Hepatocyte (in vitro differentiated cells): ENCODE data around the gene HAT1. TPM values are rescaled to one million over a fixed set of nuclear protein-coding genes. Genes with fewer than 3 reads are reported as not detected.
"Not testable (repeated sequence)": the region's sequence is repeated elsewhere in the genome, so short reads cannot be mapped to it uniquely, and the experiment has no call there.

Experiments
- DNase-seq: peaks from one replicate; pipeline ENCODE4 v3.0.0-alpha.2; 2016; ENCODE audit warnings: low spot score
- H2AFZ ChIP-seq: fragments of 200-600 bp; sonication (generic); 2 replicates; pipeline ENCODE4 v1.6.0; 2016; ENCODE audit warnings: antibody characterized with exemption, mild to moderate bottlenecking
- H3K27ac ChIP-seq: fragments of 200-600 bp; sonication (generic); 2 replicates; pipeline ENCODE4 v1.5.1; 2016; ENCODE audit warnings: mild to moderate bottlenecking
- H3K27me3 ChIP-seq: fragments of 200-600 bp; sonication (generic); 2 replicates; pipeline ENCODE4 v1.6.1; 2016
- H3K36me3 ChIP-seq: fragments of 200-600 bp; sonication (generic); replicated peaks from 2 replicates; pipeline ENCODE4 v1.5.1; 2016; ENCODE audit warnings: low read depth; ENCODE audit not compliant: insufficient read depth
- H3K4me1 ChIP-seq: fragments of 200-600 bp; sonication (generic); 2 replicates; pipeline ENCODE4 v1.5.1; 2016; ENCODE audit warnings: mild to moderate bottlenecking, moderate library complexity; ENCODE audit not compliant: insufficient read depth
- H3K4me2 ChIP-seq: fragments of 200-600 bp; sonication (generic); 2 replicates; pipeline ENCODE4 v1.6.0; 2016
- H3K4me3 ChIP-seq: fragments of 200-600 bp; sonication (generic); 2 replicates; pipeline ENCODE4 v1.5.1; 2016; ENCODE audit warnings: mild to moderate bottlenecking
- H3K79me2 ChIP-seq: fragments of 200-600 bp; sonication (generic); 2 replicates; pipeline ENCODE4 v1.6.0; 2017; ENCODE audit warnings: mild to moderate bottlenecking
- H3K9me2 ChIP-seq: fragments of 200-600 bp; sonication (generic); replicated peaks from 2 replicates; pipeline ENCODE4 v1.6.0; 2017; ENCODE audit warnings: mild to moderate bottlenecking; ENCODE audit not compliant: insufficient read depth
- H3K9me3 ChIP-seq: fragments of 200-600 bp; sonication (generic); 2 replicates; pipeline ENCODE4 v1.5.1; 2016; ENCODE audit warnings: low read depth, mild to moderate bottlenecking
- H4K20me1 ChIP-seq: fragments of 200-600 bp; sonication (generic); 2 replicates; pipeline ENCODE4 v1.6.0; 2016; ENCODE audit warnings: mild to moderate bottlenecking; ENCODE audit not compliant: insufficient read depth, poor library complexity, severe bottlenecking
- EZH2 ChIP-seq: fragments of 200-600 bp; sonication (generic); IDR thresholded peaks from 2 replicates; pipeline ENCODE4 v1.6.1; 2016; ENCODE audit warnings: antibody characterized with exemption, mild to moderate bottlenecking, borderline replicate concordance
- EZH2phosphoT487 ChIP-seq: fragments of 200-600 bp; sonication (generic); IDR thresholded peaks from one replicate; pipeline ENCODE4 v1.6.1; 2018; ENCODE audit warnings: antibody characterized with exemption, mild to moderate bottlenecking, low read depth, moderate library complexity; ENCODE audit not compliant: unreplicated experiment, severe bottlenecking
- WGBS: methylation state at CpG from one replicate; pipeline ENCODE4 v1.1.6; 2016; ENCODE audit warnings: low lambda C conversion rate; ENCODE audit errors: missing lambda C conversion rate; 5-methylcytosine and 5-hydroxymethylcytosine counted together
- polyA plus RNA-seq: library from polyadenylated mRNA; unstranded; fragments of >200 nt; fragmentation: Nextera tagmentation; extraction: Ambion mirVana; gene quantifications from 2 replicates; pipeline ENCODE4 v1.2.1, GENCODE V29; 2016
- total RNA-seq: library from RNA; depleted of rRNA; stranded (reverse); fragments of >200 nt; gene quantifications from 2 replicates; pipeline ENCODE4 v1.2.3, GENCODE V29; 2014
- TF ChIP-seq, protein P1 (sequence below): fragments of 200-600 bp; sonication (generic); IDR thresholded peaks from 2 replicates; pipeline ENCODE4 v1.5.1; 2016; ENCODE audit warnings: antibody characterized with exemption, mild to moderate bottlenecking; ENCODE audit not compliant: poor library complexity

The HAT1 gene
- total and polyA plus RNA-seq, 2 experiments from 2014 or later: 35.3 to 54.3 TPM

DNA sequence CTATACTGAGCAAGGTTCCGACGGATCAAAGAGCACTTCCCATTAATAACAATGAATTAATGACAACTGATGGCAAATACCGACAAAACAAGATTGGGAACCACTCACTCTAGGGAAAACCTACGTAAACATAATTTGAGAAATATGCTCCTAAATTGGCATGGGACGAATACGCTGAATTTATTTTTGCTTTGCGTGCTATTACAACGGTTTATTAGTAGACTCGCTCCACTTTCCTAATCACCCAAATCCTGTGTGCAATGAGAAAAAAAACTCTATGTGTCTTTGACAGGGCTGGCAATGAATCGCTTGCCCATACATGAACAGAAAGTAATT lies 27.7 kb upstream of the HAT1 start:
- peaks cover 11% of the 10 kb centered on the region for H3K4me1 ChIP-seq
- peak overlapping the region; percentile 59 for H3K27ac ChIP-seq
- H3K9me2 ChIP-seq: no peaks in the 10 kb centered on the region
- H3K9me3 ChIP-seq: peaks cover 3% of the 10 kb centered on the region
- 50% methylated on average over 10 of the region's 10 CpGs for WGBS
- no peaks in the 10 kb centered on the region for H3K36me3 ChIP-seq
- TF ChIP-seq EZH2phosphoT487: no peak
- H2AFZ ChIP-seq: peak overlapping the region; percentile 61
- peaks cover 4% of the 10 kb centered on the region for H3K27me3 ChIP-seq
- peak overlapping the region; percentile 88 for H3K4me2 ChIP-seq
- no peaks in the 10 kb centered on the region for H4K20me1 ChIP-seq
- no peaks in the 10 kb centered on the region for H3K79me2 ChIP-seq
- H3K4me3 ChIP-seq: peak overlapping the region; percentile 81
- no peak for DNase-seq

DNA sequence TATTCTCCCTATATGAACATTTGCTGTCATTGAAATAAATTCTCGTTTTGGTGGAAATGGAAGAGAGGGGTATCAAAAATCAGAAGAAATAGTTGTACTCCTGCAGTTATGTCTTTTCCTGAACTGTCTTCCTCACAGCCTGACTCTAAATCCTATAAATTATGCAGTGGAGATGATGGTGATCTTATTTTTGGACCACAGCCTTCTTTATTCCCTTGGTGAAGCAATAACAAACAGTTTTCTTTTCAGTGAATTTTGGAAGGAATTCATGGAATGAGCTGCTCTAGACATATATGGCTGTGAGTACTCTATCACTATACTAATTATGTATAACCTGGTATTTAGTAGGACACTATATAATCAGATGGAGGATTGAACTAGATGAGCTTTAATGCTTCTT lies 26.5 kb upstream of the HAT1 start:
- DNase-seq: no peak
- Histone ChIP-seq H3K27ac (no peak overlapping the region), H3K4me2 (no peak overlapping the region), H3K4me3 (no peak overlapping the region), H3K27me3 (peaks cover 4% of the 10 kb centered on the region), H4K20me1 (no peaks in the 10 kb centered on the region), H3K9me2 (no peaks in the 10 kb centered on the region), H2AFZ (no peak overlapping the region), H3K36me3 (no peaks in the 10 kb centered on the region), H3K79me2 (no peaks in the 10 kb centered on the region), H3K9me3 (peaks cover 3% of the 10 kb centered on the region), H3K4me1 (peaks cover 11% of the 10 kb centered on the region)
- no peak for TF ChIP-seq EZH2phosphoT487
- TF ChIP-seq, protein P1, sequence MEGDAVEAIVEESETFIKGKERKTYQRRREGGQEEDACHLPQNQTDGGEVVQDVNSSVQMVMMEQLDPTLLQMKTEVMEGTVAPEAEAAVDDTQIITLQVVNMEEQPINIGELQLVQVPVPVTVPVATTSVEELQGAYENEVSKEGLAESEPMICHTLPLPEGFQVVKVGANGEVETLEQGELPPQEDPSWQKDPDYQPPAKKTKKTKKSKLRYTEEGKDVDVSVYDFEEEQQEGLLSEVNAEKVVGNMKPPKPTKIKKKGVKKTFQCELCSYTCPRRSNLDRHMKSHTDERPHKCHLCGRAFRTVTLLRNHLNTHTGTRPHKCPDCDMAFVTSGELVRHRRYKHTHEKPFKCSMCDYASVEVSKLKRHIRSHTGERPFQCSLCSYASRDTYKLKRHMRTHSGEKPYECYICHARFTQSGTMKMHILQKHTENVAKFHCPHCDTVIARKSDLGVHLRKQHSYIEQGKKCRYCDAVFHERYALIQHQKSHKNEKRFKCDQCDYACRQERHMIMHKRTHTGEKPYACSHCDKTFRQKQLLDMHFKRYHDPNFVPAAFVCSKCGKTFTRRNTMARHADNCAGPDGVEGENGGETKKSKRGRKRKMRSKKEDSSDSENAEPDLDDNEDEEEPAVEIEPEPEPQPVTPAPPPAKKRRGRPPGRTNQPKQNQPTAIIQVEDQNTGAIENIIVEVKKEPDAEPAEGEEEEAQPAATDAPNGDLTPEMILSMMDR: no peak
- TF ChIP-seq EZH2: no peak
- WGBS: 96% methylated on average over 1 of the region's 1 CpG

DNA sequence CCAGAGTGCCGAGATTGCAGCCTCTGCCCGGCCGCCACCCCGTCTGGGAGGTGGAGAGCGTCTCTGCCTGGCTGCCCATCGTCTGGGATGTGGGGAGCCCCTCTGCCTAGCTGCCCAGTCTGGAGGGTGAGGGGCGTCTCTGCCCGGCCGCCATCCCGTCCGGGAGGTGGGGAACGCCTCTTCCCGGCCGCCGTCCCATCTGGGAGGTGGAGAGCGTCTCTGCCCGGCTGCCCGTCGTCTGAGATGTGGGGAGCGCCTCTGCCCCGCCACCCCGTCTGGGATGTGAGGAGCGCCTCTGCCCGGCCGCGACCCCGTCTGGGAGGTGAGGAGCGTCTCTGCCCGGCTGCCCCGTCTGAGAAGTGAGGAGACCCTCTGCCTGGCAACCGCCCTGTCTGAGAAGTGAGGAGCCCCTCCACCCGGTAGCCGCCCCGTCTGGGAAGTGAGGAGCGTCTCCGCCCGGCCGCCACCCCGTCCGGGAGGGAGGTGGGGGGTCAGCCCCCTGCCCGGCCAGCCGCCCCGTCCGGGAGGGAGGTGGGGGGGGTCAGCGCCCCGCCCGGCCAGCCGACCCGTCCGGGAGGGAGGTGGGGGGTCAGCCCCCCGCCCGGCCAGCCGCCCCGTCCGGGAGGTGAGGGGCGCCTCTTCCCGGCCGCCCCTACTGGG lies 22.5 kb upstream of the HAT1 start:
- peaks cover 18% of the 10 kb centered on the region for H3K27me3 ChIP-seq
- not testable (repeated sequence) for H3K4me3 ChIP-seq, H3K79me2 ChIP-seq, H3K36me3 ChIP-seq, H3K4me1 ChIP-seq, H3K9me3 ChIP-seq, H3K27ac ChIP-seq, H2AFZ ChIP-seq, H3K4me2 ChIP-seq, H3K9me2 ChIP-seq, H4K20me1 ChIP-seq, DNase-seq
- WGBS: 95% methylated on average over 4 of the region's 58 CpGs

DNA sequence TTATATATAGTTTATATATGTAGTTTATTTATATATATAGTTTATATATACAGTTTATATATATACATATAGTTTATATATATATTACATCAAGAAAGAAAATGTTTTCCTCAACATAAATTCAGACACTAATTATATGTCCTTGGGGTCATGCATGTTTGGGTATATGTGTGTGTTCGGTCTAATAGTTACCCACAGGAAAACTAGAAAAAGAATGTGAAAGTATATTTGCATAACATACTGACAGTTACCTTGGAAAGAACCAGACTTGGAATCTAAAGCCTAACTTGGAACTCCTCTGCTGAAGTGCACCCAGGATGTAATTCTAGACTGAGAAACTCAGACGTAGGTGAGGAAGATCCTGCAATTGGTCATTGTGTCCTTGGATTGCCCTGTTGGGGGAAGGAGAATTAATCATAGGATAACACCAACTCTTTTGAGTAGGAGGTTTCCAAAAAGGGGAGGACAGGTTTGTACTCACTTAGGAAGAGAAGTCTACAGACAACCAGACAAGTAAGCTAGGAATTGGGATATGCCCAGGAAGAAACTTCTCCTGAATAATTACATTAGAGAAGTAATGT lies 19.3 kb upstream of the HAT1 start:
- TF ChIP-seq EZH2phosphoT487 (no peak), EZH2 (no peak)
- TF ChIP-seq, protein P1: no peak

More for the DNA sequence above, 19.3 kb upstream of the HAT1 start:
- no peaks in the 10 kb centered on the region for H3K36me3 ChIP-seq
- H3K27ac ChIP-seq: no peak overlapping the region
- peaks cover 3% of the 10 kb centered on the region for H3K9me3 ChIP-seq
- no peak overlapping the region for H3K4me3 ChIP-seq
- no peaks in the 10 kb centered on the region for H3K9me2 ChIP-seq
- no peaks in the 10 kb centered on the region for H4K20me1 ChIP-seq
- no peak overlapping the region for H3K4me2 ChIP-seq
- no peak for DNase-seq
- no peaks in the 10 kb centered on the region for H3K4me1 ChIP-seq
- 68% methylated on average over 2 of the region's 2 CpGs for WGBS
- H3K27me3 ChIP-seq: peaks cover 18% of the 10 kb centered on the region
- H3K79me2 ChIP-seq: no peaks in the 10 kb centered on the region
- H2AFZ ChIP-seq: no peak overlapping the region
